ENCODE measurements around the gene PVALB.

The PVALB gene

DNA sequence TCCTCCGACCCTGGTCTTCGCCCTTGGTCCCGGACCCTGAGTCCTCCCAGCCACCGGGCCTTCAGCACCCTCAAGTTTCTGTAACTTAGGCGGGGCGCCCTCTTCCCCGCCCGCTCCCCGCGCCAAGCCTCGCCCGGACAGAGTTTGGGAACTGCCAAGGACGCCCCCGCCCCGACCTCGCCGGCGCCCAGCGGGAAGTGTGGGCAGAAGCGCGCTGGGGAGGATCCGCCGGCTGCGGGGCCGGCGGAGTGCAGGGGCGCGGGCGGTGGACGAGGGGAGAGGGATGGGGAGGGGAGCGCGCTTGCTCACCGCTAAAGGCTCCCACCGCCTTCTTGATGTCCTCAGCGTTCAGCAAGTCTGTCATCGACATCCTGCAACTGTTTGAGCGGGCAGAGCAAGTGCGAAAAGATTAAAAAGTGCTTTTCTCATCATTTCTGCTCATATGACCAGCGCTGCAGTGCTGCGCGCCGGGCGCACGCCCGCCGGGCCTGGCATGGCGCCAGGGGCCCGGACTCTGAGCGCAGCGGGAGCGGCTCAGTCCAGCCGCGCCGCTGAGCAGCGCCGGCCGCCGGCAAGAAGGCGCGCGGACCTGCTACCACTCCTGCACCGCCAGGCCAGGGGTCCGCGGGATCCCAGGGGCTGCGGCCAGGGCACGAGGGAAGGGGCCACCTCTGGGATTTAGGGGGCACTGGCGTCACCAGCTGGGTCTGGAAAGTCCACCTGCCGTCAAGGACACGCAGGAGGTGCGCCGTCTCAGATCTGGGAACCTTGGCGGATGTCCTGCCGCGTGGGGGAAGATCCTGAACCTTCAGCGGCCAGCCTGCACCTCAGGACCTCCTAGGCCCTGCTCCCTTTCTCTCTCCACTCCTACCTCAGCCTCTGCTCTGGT is at the start of gene PVALB:
Gene PVALB, minus strand, starts transcription at position 400 of the 889 bp plus-strand sequence. Its CDS starts 30 bp downstream, at position 370.
- POLR2A ChIA-PET, result no interaction called here
- no peaks in the 10 kb centered on the region for H3K9me3 ChIP-seq (ENCODE audit: control insufficient read depth, insufficient read depth, low read depth, low read length)
- H3K4me1 ChIP-seq (ENCODE audit: control insufficient read depth, insufficient read depth, low read length), result peaks cover 12% of the 10 kb centered on the region
- CTCF ChIA-PET, result interaction anchor here (0.6 to 2.2 kb wide), 2 partner anchors 39 to 40 kb away, joined by 3 to 18 read pairs; no protein-coding TSS in a partner anchor
- no peaks in the 10 kb centered on the region for H3K36me3 ChIP-seq (ENCODE audit: control insufficient read depth in 2 of 2, insufficient read depth in 1 of 2, low read length in 2 of 2)
- H3K27ac ChIP-seq (ENCODE audit: extremely low read depth, low read depth, low read length), result no peak within 1 kb of the TSS
- H3K4me3 ChIP-seq (ENCODE audit: low read depth, low read length), result peak within 1 kb of the TSS; percentile 28
- TF ChIP-seq EGR2 (tag by site-specific recombination; IDR thresholded peaks at IDR 0.05; ENCODE audit: low read depth) (peak; percentile 93), ZNF658 (tag by site-specific recombination; IDR thresholded peaks at IDR 0.05) (no peak), ZNF837 (tag by site-specific recombination; IDR thresholded peaks at IDR 0.05) (no peak), ZNF596 (tag by site-specific recombination; IDR thresholded peaks at IDR 0.05) (peak; percentile 57; the same call in 1 of the 2 replicates), ZNF660 (tag by site-specific recombination; IDR thresholded peaks at IDR 0.05) (peak; percentile 93), ZBTB7A (tag by site-specific recombination; IDR thresholded peaks at IDR 0.05; ENCODE audit: low read depth) (no peak), ZNF248 (tag by site-specific recombination; IDR thresholded peaks at IDR 0.05) (no peak), ZNF677 (tag by site-specific recombination; IDR thresholded peaks at IDR 0.05) (peak; percentile 59; the same call in 1 of the 2 replicates), ZNF561 (tag by site-specific recombination; IDR thresholded peaks at IDR 0.05; ENCODE audit: borderline replicate concordance) (peak; percentile 95), ZNF146 (tag by site-specific recombination; IDR thresholded peaks at IDR 0.05) (no peak), ZNF777 (tag by site-specific recombination; IDR thresholded peaks at IDR 0.05; ENCODE audit: borderline replicate concordance) (peak; percentile 89), KLF1 (tag by site-specific recombination; IDR thresholded peaks at IDR 0.05) (peak; percentile 62), ZNF600 (tag by site-specific recombination; IDR thresholded peaks at IDR 0.05) (peak; percentile 48; the same call in 1 of the 2 replicates), KLF16 (tag by site-specific recombination; IDR thresholded peaks at IDR 0.05) (0 out of 2 replicates have a peak, but pooled peaks have one; percentile 51), GLIS1 (tag by site-specific recombination; IDR thresholded peaks at IDR 0.05) (peak; percentile 45; the same call in 1 of the 2 replicates), ZFP41 (tag by site-specific recombination; IDR thresholded peaks at IDR 0.05; ENCODE audit: borderline replicate concordance) (no peak), ZXDB (tag by site-specific recombination; IDR thresholded peaks at IDR 0.05) (peak; percentile 90), HOXD13 (CRISPR knock-in tag; IDR thresholded peaks at IDR 0.05; ENCODE audit: borderline replicate concordance) (no peak), REPIN1 (tag by site-specific recombination; IDR thresholded peaks at IDR 0.05; ENCODE audit: low read depth) (no peak), SETDB1 (IDR thresholded peaks at IDR 0.05; ENCODE audit: insufficient read length, low read length) (no peak), ZNF132 (tag by site-specific recombination; IDR thresholded peaks at IDR 0.05; ENCODE audit: borderline replicate concordance) (no peak), ZNF398 (tag by site-specific recombination; IDR thresholded peaks at IDR 0.05) (peak; percentile 80), ZNF221 (tag by site-specific recombination; IDR thresholded peaks at IDR 0.05; ENCODE audit: borderline replicate concordance) (no peak; the same call in 1 of the 2 replicates), ZBTB8A (tag by site-specific recombination; IDR thresholded peaks at IDR 0.05) (peak; percentile 53), ZNF184 (tag by site-specific recombination; IDR thresholded peaks at IDR 0.05) (peak; percentile 78; the same call in 1 of the 2 replicates), ZSCAN30 (tag by site-specific recombination; IDR thresholded peaks at IDR 0.05) (0 out of 2 replicates have a peak, but pooled peaks have one; percentile 14), ZFHX2 (tag by site-specific recombination; conservative IDR thresholded peaks at IDR 0.05) (peak; percentile 96), ZNF37A (tag by site-specific recombination; IDR thresholded peaks at IDR 0.05) (peak; percentile 43; the same call in 1 of the 2 replicates), TCF7L2 (IDR thresholded peaks at IDR 0.05; ENCODE audit: borderline replicate concordance, low read depth, low read length) (no peak), ZNF24 (tag by site-specific recombination; IDR thresholded peaks at IDR 0.05) (no peak; the same call in 1 of the 2 replicates)
- TF ChIP-seq, protein P1, sequence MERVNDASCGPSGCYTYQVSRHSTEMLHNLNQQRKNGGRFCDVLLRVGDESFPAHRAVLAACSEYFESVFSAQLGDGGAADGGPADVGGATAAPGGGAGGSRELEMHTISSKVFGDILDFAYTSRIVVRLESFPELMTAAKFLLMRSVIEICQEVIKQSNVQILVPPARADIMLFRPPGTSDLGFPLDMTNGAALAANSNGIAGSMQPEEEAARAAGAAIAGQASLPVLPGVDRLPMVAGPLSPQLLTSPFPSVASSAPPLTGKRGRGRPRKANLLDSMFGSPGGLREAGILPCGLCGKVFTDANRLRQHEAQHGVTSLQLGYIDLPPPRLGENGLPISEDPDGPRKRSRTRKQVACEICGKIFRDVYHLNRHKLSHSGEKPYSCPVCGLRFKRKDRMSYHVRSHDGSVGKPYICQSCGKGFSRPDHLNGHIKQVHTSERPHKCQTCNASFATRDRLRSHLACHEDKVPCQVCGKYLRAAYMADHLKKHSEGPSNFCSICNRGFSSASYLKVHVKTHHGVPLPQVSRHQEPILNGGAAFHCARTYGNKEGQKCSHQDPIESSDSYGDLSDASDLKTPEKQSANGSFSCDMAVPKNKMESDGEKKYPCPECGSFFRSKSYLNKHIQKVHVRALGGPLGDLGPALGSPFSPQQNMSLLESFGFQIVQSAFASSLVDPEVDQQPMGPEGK (tag by site-specific recombination; IDR thresholded peaks at IDR 0.05), result peak; percentile 48; the same call in 1 of the 2 replicates
- TF ChIP-seq, protein P2, sequence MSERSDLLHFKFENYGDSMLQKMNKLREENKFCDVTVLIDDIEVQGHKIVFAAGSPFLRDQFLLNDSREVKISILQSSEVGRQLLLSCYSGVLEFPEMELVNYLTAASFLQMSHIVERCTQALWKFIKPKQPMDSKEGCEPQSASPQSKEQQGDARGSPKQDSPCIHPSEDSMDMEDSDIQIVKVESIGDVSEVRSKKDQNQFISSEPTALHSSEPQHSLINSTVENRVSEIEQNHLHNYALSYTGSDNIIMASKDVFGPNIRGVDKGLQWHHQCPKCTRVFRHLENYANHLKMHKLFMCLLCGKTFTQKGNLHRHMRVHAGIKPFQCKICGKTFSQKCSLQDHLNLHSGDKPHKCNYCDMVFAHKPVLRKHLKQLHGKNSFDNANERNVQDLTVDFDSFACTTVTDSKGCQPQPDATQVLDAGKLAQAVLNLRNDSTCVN (tag by site-specific recombination; optimal IDR thresholded peaks at IDR 0.05), result peak; percentile 84
- TF ChIP-seq, protein P3, sequence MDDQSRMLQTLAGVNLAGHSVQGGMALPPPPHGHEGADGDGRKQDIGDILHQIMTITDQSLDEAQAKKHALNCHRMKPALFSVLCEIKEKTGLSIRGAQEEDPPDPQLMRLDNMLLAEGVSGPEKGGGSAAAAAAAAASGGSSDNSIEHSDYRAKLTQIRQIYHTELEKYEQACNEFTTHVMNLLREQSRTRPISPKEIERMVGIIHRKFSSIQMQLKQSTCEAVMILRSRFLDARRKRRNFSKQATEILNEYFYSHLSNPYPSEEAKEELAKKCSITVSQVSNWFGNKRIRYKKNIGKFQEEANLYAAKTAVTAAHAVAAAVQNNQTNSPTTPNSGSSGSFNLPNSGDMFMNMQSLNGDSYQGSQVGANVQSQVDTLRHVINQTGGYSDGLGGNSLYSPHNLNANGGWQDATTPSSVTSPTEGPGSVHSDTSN (CRISPR knock-in tag; IDR thresholded peaks at IDR 0.05), result no peak

All from HEK293 (cell line).